Renal cortical epithelial cell (primary cell): ENCODE measurements around the gene SEPTIN10. TPM values are rescaled to one million over a fixed set of nuclear protein-coding genes. Genes with fewer than 3 reads are reported as not detected.

Experiments
- DNase-seq: peaks from one replicate; pipeline ENCODE4 v3.0.0-alpha.2; 2011; ENCODE audit warnings: low read depth
- total RNA-seq: library from RNA; depleted of rRNA; stranded (reverse); fragments of >200 nt; gene quantifications from 2 replicates; pipeline ENCODE4 v1.2.3, GENCODE V29; 2014

SEPTIN10 gene
- total RNA-seq, 1 donor from 2014 or later: 122 TPM

GRCh38 chr2:109497911-109498870, 115.6 kb downstream of the SEPTIN10 start:
- no peak for DNase-seq

DNA sequence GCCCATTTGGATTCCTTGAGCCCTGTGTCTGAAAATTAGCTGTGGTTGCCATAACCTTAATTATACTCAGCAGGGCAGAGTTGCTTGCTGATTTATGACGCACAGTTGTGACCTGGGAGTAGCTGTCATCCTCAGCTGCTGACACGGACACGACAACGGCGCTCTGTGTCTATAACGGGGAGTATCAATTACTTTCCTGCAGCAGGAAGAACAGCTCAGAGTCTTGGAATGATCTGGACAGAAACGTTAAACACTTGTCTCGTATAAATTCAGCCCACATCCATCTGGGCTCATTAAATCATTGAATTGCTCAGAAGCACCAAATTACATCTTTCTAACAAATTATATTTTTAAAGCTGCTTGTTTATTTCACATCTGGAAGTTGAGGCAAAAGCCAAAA, 116.3 kb downstream of the SEPTIN10 start:
- DNase-seq: no peak

DNA sequence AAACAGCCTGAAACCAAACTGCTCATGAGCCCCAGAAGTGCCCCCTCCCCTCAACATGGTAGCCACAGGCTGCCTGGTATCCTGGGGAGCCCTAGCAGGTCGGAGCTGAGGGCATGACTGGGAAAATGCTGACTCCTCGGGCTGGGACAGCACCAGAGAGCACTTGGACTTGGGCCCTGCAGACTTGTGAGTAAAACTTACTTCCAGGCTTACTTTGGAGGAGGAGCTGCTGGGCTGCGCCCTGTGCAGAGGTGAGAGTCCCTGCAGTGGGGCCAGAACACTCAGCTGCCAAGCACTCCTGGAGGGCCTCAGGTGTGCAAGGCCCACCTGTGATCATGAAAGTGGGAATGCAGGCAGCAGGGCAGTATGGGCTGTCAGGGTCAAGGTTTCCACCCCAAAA, 119.4 kb downstream of the SEPTIN10 start:
- no peak for DNase-seq

DNA sequence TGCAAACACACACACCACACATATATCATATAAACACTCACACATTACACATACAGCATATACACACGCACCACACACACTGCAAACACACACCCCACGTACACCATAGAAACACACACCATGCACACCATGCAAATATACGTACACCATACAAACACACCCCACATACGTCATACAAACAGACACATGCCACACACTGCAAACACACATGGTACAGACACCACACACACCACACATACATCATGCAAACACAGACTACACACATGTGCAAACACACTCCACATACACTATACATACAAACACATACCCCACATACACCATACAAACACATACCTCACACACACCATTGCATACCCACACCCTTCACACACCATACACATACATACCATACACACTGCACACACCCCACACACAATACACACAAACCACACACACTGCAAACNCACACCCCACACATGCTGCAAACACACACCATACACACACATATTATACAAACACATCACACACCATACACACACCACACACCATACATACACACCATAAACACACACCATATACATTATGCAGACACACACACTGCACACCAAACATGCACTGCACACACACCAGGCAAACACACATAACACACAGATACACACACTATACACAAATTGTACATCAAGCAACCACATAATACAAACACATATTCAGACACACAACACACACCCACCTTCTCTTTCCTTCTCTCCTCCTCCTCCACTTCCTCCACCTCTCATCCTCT, 120.4 kb downstream of the SEPTIN10 start:
- no peak for DNase-seq

Other genes starting within 250 kb of the SEPTIN10 start
- 20.7 and 23.4 TPM in 2 replicates for gene SOWAHC, start 398 bp upstream of the SEPTIN10 start, total RNA-seq
- 13.0 and 40.7 TPM in 2 replicates for gene RGPD5, start 180.3 kb upstream of the SEPTIN10 start, total RNA-seq